Neural cell (in vitro differentiated cells): ENCODE measurements around the gene SCUBE1. TPM values are rescaled to one million over a fixed set of nuclear protein-coding genes. Genes with fewer than 3 reads are reported as not detected.

Experiments
- H2AFZ ChIP-seq: fragments of 200-600, 300-800 bp; sonication (generic), shearing (Covaris generic); 2 replicates; pipeline ENCODE4 v1.6.0; 2014; ENCODE audit warnings: low read depth, mild to moderate bottlenecking, antibody characterized with exemption, low read length, moderate library complexity
- H3F3A ChIP-seq: fragments of 200-600 bp; shearing (Covaris generic); 2 replicates; pipeline ENCODE4 v1.6.1; 2016; ENCODE audit warnings: mild to moderate bottlenecking, moderate library complexity, mixed read lengths, antibody characterized with exemption, low read length; ENCODE audit not compliant: insufficient read depth, poor library complexity, severe bottlenecking
- H3K27ac ChIP-seq: fragments of 200-600, 300-800 bp; sonication (generic), shearing (Covaris generic); 2 replicates; pipeline ENCODE4 v1.5.1; 2014; ENCODE audit warnings: mild to moderate bottlenecking, low read length, moderate library complexity
- H3K27me3 ChIP-seq: fragments of 300-800, 200-600 bp; sonication (generic), shearing (Covaris generic); 2 replicates; pipeline ENCODE4 v1.6.0; 2014; ENCODE audit warnings: mild to moderate bottlenecking, low read depth, low read length, moderate library complexity; ENCODE audit not compliant: insufficient read depth
- H3K36me3 ChIP-seq: fragments of 300-800, 200-600 bp; sonication (generic), shearing (Covaris generic); 2 replicates; pipeline ENCODE4 v1.5.1; 2014; ENCODE audit warnings: mild to moderate bottlenecking, antibody characterized with exemption, low read length, moderate library complexity; ENCODE audit not compliant: insufficient read depth
- H3K4me2 ChIP-seq: fragments of 300-800, 200-600 bp; sonication (generic), shearing (Covaris generic); 2 replicates; pipeline ENCODE4 v1.6.0; 2014; ENCODE audit warnings: mild to moderate bottlenecking, low read length
- H3K4me3 ChIP-seq: fragments of 300-800, 200-600 bp; sonication (generic), shearing (Covaris generic); 2 replicates; pipeline ENCODE4 v1.5.1; 2014; ENCODE audit warnings: mild to moderate bottlenecking, low read length, moderate library complexity
- H3K79me2 ChIP-seq: fragments of 200-600 bp; shearing (Covaris generic); replicated peaks from 2 replicates; pipeline ENCODE4 v1.6.0; 2014; ENCODE audit warnings: mild to moderate bottlenecking, low read length, moderate library complexity; ENCODE audit not compliant: insufficient read depth
- H3K9ac ChIP-seq: fragments of 300-800, 200-600 bp; sonication (generic), shearing (Covaris generic); 2 replicates; pipeline ENCODE4 v1.6.1; 2016; ENCODE audit warnings: mild to moderate bottlenecking, low read length, mixed read lengths
- H3K9me2 ChIP-seq: fragments of 200-600 bp; shearing (Covaris generic); 2 replicates; pipeline ENCODE4 v1.6.1; 2016; ENCODE audit warnings: mild to moderate bottlenecking, low read length, mixed read lengths; ENCODE audit not compliant: insufficient read depth
- H3K9me3 ChIP-seq: fragments of 200-600, 300-800 bp; sonication (generic), shearing (Covaris generic); 2 replicates; pipeline ENCODE4 v1.6.1; 2016; ENCODE audit warnings: mild to moderate bottlenecking, mixed run types, low read length, moderate library complexity, mixed read lengths
- H4K20me1 ChIP-seq: fragments of 200-600 bp; shearing (Covaris generic); 2 replicates; pipeline ENCODE4 v1.6.1; 2016; ENCODE audit warnings: mild to moderate bottlenecking, mixed run types; ENCODE audit not compliant: insufficient read depth
- CTCF ChIP-seq: fragments of 450-650 bp; IDR thresholded peaks from 2 replicates; pipeline ENCODE4 v1.5.1; 2014; ENCODE audit warnings: antibody characterized with exemption, mild to moderate bottlenecking, moderate library complexity; ENCODE audit not compliant: poor library complexity, severe bottlenecking
- EP300 ChIP-seq: fragments of 450-650 bp; conservative IDR thresholded peaks from 2 replicates; pipeline ENCODE4 v1.6.1; 2014; ENCODE audit warnings: antibody characterized with exemption, mild to moderate bottlenecking, moderate library complexity; ENCODE audit not compliant: poor library complexity, severe bottlenecking
- EZH2 ChIP-seq: fragments of 200-600, 300-800 bp; shearing (Covaris generic), sonication (generic); IDR thresholded peaks from 2 replicates; pipeline ENCODE4 v1.6.1; 2014; ENCODE audit warnings: antibody characterized with exemption, low read length, borderline replicate concordance, mild to moderate bottlenecking; ENCODE audit not compliant: insufficient read depth, poor library complexity, severe bottlenecking
- MXI1 ChIP-seq: fragments of 450-650 bp; conservative IDR thresholded peaks from 2 replicates; pipeline ENCODE4 v1.6.1; 2014; ENCODE audit warnings: antibody characterized with exemption, mild to moderate bottlenecking; ENCODE audit not compliant: poor library complexity, severe bottlenecking
- POLR2AphosphoS5 ChIP-seq: IDR thresholded peaks from 2 replicates; pipeline ENCODE4 v1.6.1; 2012
- RAD21 ChIP-seq: fragments of 450-650 bp; conservative IDR thresholded peaks from 2 replicates; pipeline ENCODE4 v1.6.1; 2014; ENCODE audit warnings: antibody characterized with exemption, mild to moderate bottlenecking, moderate library complexity
- REST ChIP-seq: IDR thresholded peaks from 2 replicates; pipeline ENCODE4 v1.6.1; 2012; ENCODE audit warnings: borderline replicate concordance
- SMC3 ChIP-seq: fragments of 450-650 bp; conservative IDR thresholded peaks from 2 replicates; pipeline ENCODE4 v1.6.1; 2014; ENCODE audit warnings: antibody characterized with exemption, mild to moderate bottlenecking, moderate library complexity; ENCODE audit not compliant: poor library complexity
- TAF1 ChIP-seq: IDR thresholded peaks from 2 replicates; pipeline ENCODE4 v1.6.1; 2012; ENCODE audit warnings: low read depth
- polyA plus RNA-seq: library from polyadenylated mRNA; depleted of rRNA; stranded (reverse); fragments of >200 nt; gene quantifications from 2 replicates; pipeline ENCODE4 v1.2.3, GENCODE V29; 2014

The SCUBE1 gene
- polyA plus RNA-seq, 1 donor from 2014 or later, result 8.4 TPM

DNA sequence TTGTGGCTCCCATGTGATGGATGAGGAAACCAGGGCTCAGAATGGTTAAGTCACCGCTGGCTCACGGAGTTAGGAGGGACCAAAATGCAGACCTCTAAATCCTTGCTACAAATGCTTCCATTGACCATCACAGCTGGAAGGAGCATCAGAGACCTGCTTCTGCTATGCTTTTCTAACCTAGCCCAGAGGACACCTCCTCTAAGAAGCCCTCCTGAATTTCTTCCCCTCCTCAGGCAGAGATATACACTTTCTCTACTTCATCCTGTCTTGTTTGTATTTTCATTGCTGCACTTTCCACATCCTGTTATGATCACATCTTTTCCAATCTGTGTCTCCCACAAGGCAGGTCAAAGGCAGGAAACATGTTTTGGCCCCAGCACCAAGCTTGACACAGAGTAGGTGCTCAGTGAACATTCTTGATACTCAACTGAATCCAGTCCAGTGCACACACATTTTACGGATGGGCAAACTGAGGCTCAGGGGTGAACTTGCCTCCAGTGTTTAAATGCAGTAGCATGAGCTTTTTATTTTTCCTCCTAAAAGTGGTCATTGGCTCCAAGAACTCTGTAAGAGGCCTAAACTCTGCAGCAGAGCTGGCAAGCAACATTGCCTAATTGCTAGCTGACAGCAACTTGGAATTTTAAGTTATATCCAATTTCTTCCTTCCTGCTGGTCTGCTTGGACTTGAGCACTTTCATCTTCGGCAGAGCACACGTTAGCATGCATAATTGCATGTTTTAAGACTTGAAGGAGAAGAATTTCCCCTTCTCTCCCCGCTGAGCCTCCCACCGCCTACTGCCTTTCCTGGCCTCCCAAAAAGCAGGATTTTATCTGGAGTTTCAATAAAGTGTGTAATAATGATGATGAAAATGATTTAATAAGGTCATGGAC, 12.7 kb downstream of the SCUBE1 start:
- Histone ChIP-seq H3K27ac (no peak overlapping the region), H2AFZ (no peak overlapping the region), H3F3A (no peaks in the 10 kb centered on the region), H3K4me2 (no peak overlapping the region), H3K27me3 (no peaks in the 10 kb centered on the region), H3K9ac (no peak overlapping the region), H3K9me2 (no peaks in the 10 kb centered on the region), H3K79me2 (peaks cover 19% of the 10 kb centered on the region), H3K4me3 (no peak overlapping the region), H4K20me1 (no peaks in the 10 kb centered on the region), H3K36me3 (no peaks in the 10 kb centered on the region), H3K9me3 (no peaks in the 10 kb centered on the region)
- TF ChIP-seq REST (no peak), TAF1 (no peak), EZH2 (no peak)

DNA sequence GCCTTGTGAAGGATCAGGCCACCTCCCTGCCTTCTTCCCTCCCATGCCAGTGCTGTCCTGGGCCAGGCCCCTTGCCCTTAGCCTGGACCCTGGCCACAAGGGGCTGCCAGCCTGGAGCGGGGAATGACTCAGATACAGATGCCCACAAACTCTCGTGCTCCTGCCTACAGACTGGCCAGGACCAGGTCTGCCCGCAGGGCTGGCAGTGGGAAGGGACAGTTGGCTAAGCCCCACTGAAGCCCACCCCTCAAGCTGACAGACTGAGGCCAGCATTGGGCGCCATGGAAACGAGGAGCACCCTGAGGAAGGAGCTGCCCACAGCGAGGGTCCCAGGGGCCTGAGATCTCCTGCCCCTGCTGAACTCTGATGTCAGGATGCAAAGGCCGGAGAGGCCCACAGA, 14.1 kb downstream of the SCUBE1 start:
- Histone ChIP-seq H3K27ac (no peak overlapping the region), H3K27me3 (no peaks in the 10 kb centered on the region), H3K36me3 (no peaks in the 10 kb centered on the region), H2AFZ (no peak overlapping the region), H3K9me2 (no peaks in the 10 kb centered on the region), H3K4me2 (no peak overlapping the region), H4K20me1 (no peaks in the 10 kb centered on the region), H3K4me3 (no peak overlapping the region), H3K79me2 (peaks cover 17% of the 10 kb centered on the region), H3K9ac (no peak overlapping the region), H3F3A (no peaks in the 10 kb centered on the region), H3K9me3 (no peaks in the 10 kb centered on the region)
- TF ChIP-seq SMC3 (no peak), TAF1 (no peak), MXI1 (no peak), RAD21 (no peak), CTCF (no peak), EZH2 (no peak), POLR2AphosphoS5 (no peak), EP300 (no peak), REST (no peak)
